OCI-LY7 (cell line): ENCODE data around the gene SLC13A5.

Source experiments
- CTCF ChIP-seq: fragments of 200-600 bp; sonication (generic); conservative IDR thresholded peaks from 2 replicates; pipeline ENCODE4 v1.5.1; 2014; ENCODE audit warnings: mild to moderate bottlenecking, antibody characterized with exemption, low read length, moderate library complexity, mixed read lengths
- EZH2phosphoT487 ChIP-seq: fragments of 200-600 bp; sonication (generic); IDR thresholded peaks from 2 replicates; pipeline ENCODE4 v1.6.1; 2018; ENCODE audit warnings: low read depth, borderline replicate concordance, mild to moderate bottlenecking, mixed run types, antibody characterized with exemption, low read length, moderate library complexity, mixed read lengths

- TF ChIP-seq EZH2phosphoT487 (no peak), CTCF (no peak)
Measured at GRCh38 chr17:6669479-6670212, 43.5 kb downstream of the SLC13A5 start.
